Measurements from ENCODE around the gene DLG2. TPM values are rescaled to one million over a fixed set of nuclear protein-coding genes. Genes with fewer than 3 reads are reported as not detected.

The DLG2 gene
- polyA plus RNA-seq, 3 donors = 0.24 to 0.39 TPM; not detected in 1

DNA sequence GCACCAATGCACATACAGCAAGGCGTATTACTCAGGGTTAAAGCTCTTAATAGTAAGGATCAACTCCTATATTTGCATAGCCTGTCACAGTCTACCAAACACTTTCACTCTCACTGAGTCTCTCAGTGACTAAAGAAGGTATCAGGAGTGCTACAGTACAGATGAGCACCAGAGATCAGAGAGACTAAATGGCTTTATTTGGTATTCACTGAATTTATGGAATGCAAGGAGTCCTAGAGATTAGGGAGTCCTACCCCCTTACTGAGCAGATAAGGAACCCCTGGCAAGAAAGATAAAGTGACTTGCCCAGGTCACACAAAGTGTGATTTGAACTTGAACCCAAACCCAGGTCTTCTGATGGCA lies 1944.6 kb downstream of the DLG2 start:
- intact Hi-C loops (cut with micrococcal nuclease) = no loop called here
- Histone ChIP-seq H3K9ac (ENCODE audit: insufficient read depth, low read length, poor library complexity, severe bottlenecking) (no peak overlapping the region), H3K9me3 (replicated peaks in 1 of 2; ENCODE audit: control insufficient read depth in 1 of 2, insufficient read depth in 1 of 2, low read length in 2 of 2) (no peaks in the 10 kb centered on the region), H3K4me3 (replicated peaks in 1 of 3; ENCODE audit: low read depth in 2 of 3, low read length in 3 of 3) (no peak overlapping the region), H3K4me1 (ENCODE audit: control insufficient read depth in 1 of 2, insufficient read depth in 2 of 2, low read length in 2 of 2) (no peaks in the 10 kb centered on the region), H4K20me1 (ENCODE audit: insufficient read depth, low read length) (no peaks in the 10 kb centered on the region), H3K4me2 (replicated peaks; ENCODE audit: extremely low read depth, low read length, poor library complexity, severe bottlenecking) (no peak overlapping the region), H3K27ac (ENCODE audit: low read depth in 1 of 2, low read length in 2 of 2) (no peak overlapping the region), H3K27me3 (ENCODE audit: control insufficient read depth in 2 of 2, insufficient read depth in 2 of 2, low read length in 2 of 2) (no peaks in the 10 kb centered on the region), H3K36me3 (replicated peaks in 1 of 2; ENCODE audit: control insufficient read depth in 1 of 2, insufficient read depth in 2 of 2, low read length in 2 of 2) (no peaks in the 10 kb centered on the region), H3K79me2 (ENCODE audit: insufficient read depth, low read length) (no peaks in the 10 kb centered on the region), H2AFZ (ENCODE audit: insufficient read depth, low read depth, low read length, poor library complexity, severe bottlenecking) (no peak overlapping the region)
- Mint-ChIP-seq H3K4me3 (no peak overlapping the region), H3K9me3 (peaks cover 0 to 3% (median 0%) of the 10 kb centered on the region in 7 donors), H3K36me3 (no peaks in the 10 kb centered on the region), H3K27ac (no peak overlapping the region), H3K27me3 (ENCODE audit: low read depth in 3 of 3) (peaks cover 0 to 3% (median 2%) of the 10 kb centered on the region in 3 donors), H3K4me1 (no peaks in the 10 kb centered on the region)
- WGBS (ENCODE audit: insufficient coverage) = no CpG with 5 or more reads among the region's 1 CpG
- TF ChIP-seq, protein P1, sequence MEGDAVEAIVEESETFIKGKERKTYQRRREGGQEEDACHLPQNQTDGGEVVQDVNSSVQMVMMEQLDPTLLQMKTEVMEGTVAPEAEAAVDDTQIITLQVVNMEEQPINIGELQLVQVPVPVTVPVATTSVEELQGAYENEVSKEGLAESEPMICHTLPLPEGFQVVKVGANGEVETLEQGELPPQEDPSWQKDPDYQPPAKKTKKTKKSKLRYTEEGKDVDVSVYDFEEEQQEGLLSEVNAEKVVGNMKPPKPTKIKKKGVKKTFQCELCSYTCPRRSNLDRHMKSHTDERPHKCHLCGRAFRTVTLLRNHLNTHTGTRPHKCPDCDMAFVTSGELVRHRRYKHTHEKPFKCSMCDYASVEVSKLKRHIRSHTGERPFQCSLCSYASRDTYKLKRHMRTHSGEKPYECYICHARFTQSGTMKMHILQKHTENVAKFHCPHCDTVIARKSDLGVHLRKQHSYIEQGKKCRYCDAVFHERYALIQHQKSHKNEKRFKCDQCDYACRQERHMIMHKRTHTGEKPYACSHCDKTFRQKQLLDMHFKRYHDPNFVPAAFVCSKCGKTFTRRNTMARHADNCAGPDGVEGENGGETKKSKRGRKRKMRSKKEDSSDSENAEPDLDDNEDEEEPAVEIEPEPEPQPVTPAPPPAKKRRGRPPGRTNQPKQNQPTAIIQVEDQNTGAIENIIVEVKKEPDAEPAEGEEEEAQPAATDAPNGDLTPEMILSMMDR (IDR thresholded peaks at IDR 0.05) = no peak
- no peak for DNase-seq

DNA sequence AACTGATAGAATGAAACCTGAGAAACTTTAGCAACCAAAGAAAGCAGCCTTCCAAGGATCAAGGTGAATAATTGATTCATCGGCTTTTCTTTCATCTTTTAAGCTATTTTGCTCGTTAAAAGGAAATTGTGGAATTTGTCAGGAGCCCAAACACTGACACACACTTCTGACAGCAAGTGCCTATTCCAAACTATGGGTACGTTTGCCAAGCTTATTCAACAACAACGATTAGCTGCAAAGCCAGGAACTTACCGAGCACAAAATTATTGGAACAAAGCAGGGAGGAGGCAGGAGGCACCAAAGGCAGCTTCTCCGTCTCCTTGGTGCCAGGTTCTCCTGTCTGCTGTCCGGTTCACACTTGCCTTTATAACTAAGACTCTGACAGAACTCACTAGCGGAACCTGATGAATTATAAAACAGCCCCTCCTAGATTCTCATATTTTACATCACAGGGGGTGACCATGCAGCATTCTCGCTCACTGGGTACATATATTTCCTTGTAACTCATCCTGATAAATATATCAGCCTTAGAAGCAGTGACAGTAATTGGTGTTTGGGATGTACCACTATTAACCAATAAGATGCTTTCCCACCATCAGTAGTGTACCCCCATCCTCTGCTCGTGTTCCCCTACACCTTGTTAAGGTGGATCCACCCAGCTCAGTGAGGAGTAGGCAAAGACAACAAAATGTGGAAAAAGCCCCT lies 1945.1 kb downstream of the DLG2 start:
- H3K9me3 ChIP-seq (replicated peaks in 1 of 2; ENCODE audit: control insufficient read depth in 1 of 2, insufficient read depth in 1 of 2, low read length in 2 of 2) = no peaks in the 10 kb centered on the region
- H3K9ac ChIP-seq (ENCODE audit: insufficient read depth, low read length, poor library complexity, severe bottlenecking) = no peak overlapping the region
- no peaks in the 10 kb centered on the region for H4K20me1 ChIP-seq (ENCODE audit: insufficient read depth, low read length)
- Mint-ChIP-seq H3K27me3 (ENCODE audit: low read depth in 3 of 3) (peaks cover 0 to 3% (median 2%) of the 10 kb centered on the region in 3 donors), H3K36me3 (no peaks in the 10 kb centered on the region), H3K4me1 (no peaks in the 10 kb centered on the region), H3K27ac (no peak overlapping the region), H3K4me3 (no peak overlapping the region), H3K9me3 (peaks cover 0 to 3% (median 0%) of the 10 kb centered on the region in 7 donors)
- H3K4me3 ChIP-seq (replicated peaks in 1 of 3; ENCODE audit: low read depth in 2 of 3, low read length in 3 of 3) = no peak overlapping the region
- TF ChIP-seq, protein P1 (IDR thresholded peaks at IDR 0.05) = no peak
- H3K4me2 ChIP-seq (replicated peaks; ENCODE audit: extremely low read depth, low read length, poor library complexity, severe bottlenecking) = no peak overlapping the region
- intact Hi-C loops (cut with micrococcal nuclease) = no loop called here
- H3K4me1 ChIP-seq (ENCODE audit: control insufficient read depth in 1 of 2, insufficient read depth in 2 of 2, low read length in 2 of 2) = no peaks in the 10 kb centered on the region
- no peaks in the 10 kb centered on the region for H3K36me3 ChIP-seq (replicated peaks in 1 of 2; ENCODE audit: control insufficient read depth in 1 of 2, insufficient read depth in 2 of 2, low read length in 2 of 2)
- no peaks in the 10 kb centered on the region for H3K27me3 ChIP-seq (ENCODE audit: control insufficient read depth in 2 of 2, insufficient read depth in 2 of 2, low read length in 2 of 2)
- H3K79me2 ChIP-seq (ENCODE audit: insufficient read depth, low read length) = no peaks in the 10 kb centered on the region
- H3K27ac ChIP-seq (ENCODE audit: low read depth in 1 of 2, low read length in 2 of 2) = no peak overlapping the region
- no peak for DNase-seq
- WGBS (ENCODE audit: insufficient coverage) = 90% methylated on average over 8 of the region's 10 CpGs
- no peak overlapping the region for H2AFZ ChIP-seq (ENCODE audit: insufficient read depth, low read depth, low read length, poor library complexity, severe bottlenecking)

Measured in CD14-positive monocyte (primary cell).